Testis (tissue), 3 donors: Measurements from ENCODE around the gene YJEFN3. TPM values are rescaled to one million over a fixed set of nuclear protein-coding genes. Genes with fewer than 3 reads are reported as not detected.

ENCODE experiments used
- DNase-seq: peaks from one replicate; pipeline ENCODE4 v3.0.0-alpha.2; 2019
- H3K27ac ChIP-seq, 2 donors: fragments of 200-600 bp; sonication (generic); one replicate each; pipeline ENCODE4 v1.5.1; 2019
- H3K27me3 ChIP-seq: fragments of 200-600 bp; sonication (generic); one replicate; pipeline ENCODE4 v1.5.1; 2019
- H3K36me3 ChIP-seq: fragments of 200-600 bp; sonication (generic); one replicate; pipeline ENCODE4 v1.5.1; 2017; ENCODE audit warnings: low read depth; ENCODE audit errors: missing control alignments
- H3K4me1 ChIP-seq: fragments of 200-600 bp; sonication (generic); one replicate; pipeline ENCODE4 v1.5.1; 2019
- H3K4me3 ChIP-seq, 2 donors: fragments of 200-600 bp; sonication (generic); one replicate each; pipeline ENCODE4 v1.5.1; 2017 to 2019
- H3K9me3 ChIP-seq: fragments of 200-600 bp; sonication (generic); one replicate; pipeline ENCODE4 v1.5.1; 2017
- CTCF ChIP-seq, 3 experiments: fragments of 450-650 bp in 2 of 3; fragments of 200-600 bp in 1 of 3; sonication (generic) in 1 of 3; IDR thresholded peaks; one replicate each; pipeline ENCODE4 v1.5.1; 2016 to 2019; ENCODE audit warnings: antibody characterized with exemption in 3 of 3, mild to moderate bottlenecking in 2 of 3, moderate library complexity in 1 of 3
- POLR2A ChIP-seq: fragments of 450-650 bp; IDR thresholded peaks from one replicate; pipeline ENCODE4 v1.6.1; 2017; ENCODE audit warnings: antibody characterized with exemption, mild to moderate bottlenecking, moderate library complexity
- WGBS, 2 donors: methylation state at CpG; one replicate each; pipeline ENCODE4 v1.1.5; 2018; 5-methylcytosine and 5-hydroxymethylcytosine counted together
- intact Hi-C: fragments of 100-400 bp; cut with DNase I; formaldehyde crosslinking; loops from one replicate; pipeline ENCODE4 v1.15.1; 2023; ENCODE audit warnings: low total_unique reads
- polyA plus RNA-seq: library from polyadenylated mRNA; stranded (reverse); fragments of 350-450 nt; fragmentation: Illumina TruSeq; extraction: RNeasy Lipid Tissue Mini Kit (QIAGEN cat#74804); gene quantifications from one replicate; pipeline ENCODE4 v1.2.3, GENCODE V29; 2014; ENCODE audit warnings: low read depth, low replicate concordance; ENCODE audit not compliant: insufficient read depth
- total RNA-seq, 2 donors: library from RNA; depleted of rRNA; stranded (reverse); fragments of >200 nt; gene quantifications; one replicate each; pipeline ENCODE4 v1.2.3, GENCODE V29; 2016

The YJEFN3 gene
- total and polyA plus RNA-seq, 3 donors from 2014 or later: 24.2 to 49.1 (median 29.3) TPM

GRCh38 chr19:19549804-19550464 lies 21.2 kb downstream of the YJEFN3 start:
- intact Hi-C loops: no loop called here
- Histone ChIP-seq H3K27ac (no peak overlapping the region), H3K27me3 (no peaks in the 10 kb centered on the region), H3K9me3 (no peaks in the 10 kb centered on the region), H3K4me3 (no peak overlapping the region), H3K4me1 (no peaks in the 10 kb centered on the region), H3K36me3 (no peaks in the 10 kb centered on the region)
- TF ChIP-seq CTCF (IDR thresholded peaks at IDR 0.05) (no peak), POLR2A (no peak)
- WGBS, 2 donors: 63 to 82% methylated on average over 12 to 23 of the region's 23 CpGs
- no peak for DNase-seq

GRCh38 chr19:19550485-19550929 lies 21.8 kb downstream of the YJEFN3 start:
- intact Hi-C loops: no loop called here
- H3K27me3 ChIP-seq: no peaks in the 10 kb centered on the region
- H3K4me3 ChIP-seq: no peak overlapping the region
- 24% methylated on average over 8 of the region's 8 CpGs; no CpG with 5 or more reads in 1 of the 2 donors for WGBS, 2 donors
- TF ChIP-seq CTCF (IDR thresholded peaks at IDR 0.05): no peak
- TF ChIP-seq POLR2A: no peak
- no peak for DNase-seq
- H3K27ac ChIP-seq: no peak overlapping the region
- H3K9me3 ChIP-seq: no peaks in the 10 kb centered on the region
- H3K4me1 ChIP-seq: no peaks in the 10 kb centered on the region
- no peaks in the 10 kb centered on the region for H3K36me3 ChIP-seq

- Histone ChIP-seq H3K27ac (no peak overlapping the region), H3K9me3 (no peaks in the 10 kb centered on the region), H3K4me3 (no peak overlapping the region), H3K36me3 (no peaks in the 10 kb centered on the region), H3K27me3 (no peaks in the 10 kb centered on the region), H3K4me1 (no peaks in the 10 kb centered on the region)
- TF ChIP-seq CTCF (IDR thresholded peaks at IDR 0.05): no peak
- no peak for TF ChIP-seq POLR2A
- 73 to 78% methylated on average over 7 to 10 of the region's 10 CpGs for WGBS, 2 donors
- DNase-seq: no peak
- intact Hi-C loops: no loop called here
Measured at GRCh38 chr19:19550972-19551852, 22.5 kb downstream of the YJEFN3 start.

- Histone ChIP-seq H3K27ac (no peak overlapping the region), H3K9me3 (no peaks in the 10 kb centered on the region), H3K4me3 (no peak overlapping the region), H3K36me3 (no peaks in the 10 kb centered on the region), H3K4me1 (no peaks in the 10 kb centered on the region), H3K27me3 (no peaks in the 10 kb centered on the region)
- WGBS, 2 donors: 65 to 71% methylated on average over 4 to 14 of the region's 14 CpGs
- intact Hi-C loops: no loop called here
- TF ChIP-seq POLR2A (no peak), CTCF (IDR thresholded peaks at IDR 0.05) (no peak)
- no peak for DNase-seq
Measured at GRCh38 chr19:19551853-19552192, 23.1 kb downstream of the YJEFN3 start.
